Left hindlimb (tissue), 1 donor: ENCODE measurements around the gene TENM4.

Experiments
- DNase-seq: peaks from one replicate; pipeline ENCODE4 v3.0.0-alpha.2; 2018

Gene TENM4

GRCh38 chr11:79340535-79340934 lies 100.3 kb downstream of the TENM4 start:
- DNase-seq, result no peak

- no peak for DNase-seq
Measured at GRCh38 chr11:79336797-79337517, 103.9 kb downstream of the TENM4 start.

- no peak for DNase-seq
Measured at GRCh38 chr11:79335681-79336080, 105.1 kb downstream of the TENM4 start.

GRCh38 chr11:79333355-79333754 lies 107.5 kb downstream of the TENM4 start:
- DNase-seq, result no peak

GRCh38 chr11:79332017-79332416 lies 108.8 kb downstream of the TENM4 start:
- no peak for DNase-seq

- DNase-seq, result no peak
Measured at GRCh38 chr11:79331203-79331901, 109.5 kb downstream of the TENM4 start.

- DNase-seq, result no peak
Measured at GRCh38 chr11:79330651-79331050, 110.2 kb downstream of the TENM4 start.

- no peak for DNase-seq
Measured at GRCh38 chr11:79329561-79329960, 111.3 kb downstream of the TENM4 start.

DNA sequence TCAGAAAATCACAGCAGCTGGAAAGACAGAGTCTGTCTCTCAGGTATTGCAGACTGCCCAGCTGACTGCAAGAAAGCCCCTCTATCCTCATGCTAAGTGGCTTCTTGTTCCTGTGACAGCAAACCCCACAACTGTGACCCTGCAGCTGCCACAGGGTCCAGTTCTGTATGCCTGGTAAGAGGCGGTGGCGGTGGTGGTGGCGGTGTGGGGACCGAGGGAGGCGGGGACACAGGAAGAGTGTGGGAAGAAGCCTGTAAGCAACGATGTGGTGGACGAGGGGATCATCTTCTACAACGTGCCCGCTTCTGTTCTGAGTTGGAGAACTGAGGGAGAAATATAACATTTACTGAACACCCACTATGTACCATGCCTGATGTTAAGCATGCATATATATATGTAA lies 112.4 kb downstream of the TENM4 start:
- no peak for DNase-seq

DNA sequence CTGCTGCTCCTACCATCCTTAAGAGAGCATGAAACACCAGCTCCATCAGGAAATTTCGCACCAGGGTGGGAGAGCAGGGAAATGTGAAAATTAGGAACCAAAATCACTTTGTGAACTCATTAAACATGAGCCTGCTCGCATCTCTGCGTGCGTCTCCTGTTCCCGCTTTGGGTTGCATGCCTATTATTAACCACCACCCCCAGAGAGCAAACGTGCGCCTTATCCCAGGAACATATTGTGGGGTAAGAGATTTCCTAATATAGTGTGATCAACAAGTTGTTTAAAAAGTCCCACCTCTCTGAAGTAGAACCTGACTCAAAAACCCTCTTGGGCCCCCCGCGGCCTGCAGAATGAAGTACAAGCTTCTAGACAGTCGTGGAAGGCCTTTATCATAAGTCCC lies 115.0 kb downstream of the TENM4 start:
- no peak for DNase-seq

DNA sequence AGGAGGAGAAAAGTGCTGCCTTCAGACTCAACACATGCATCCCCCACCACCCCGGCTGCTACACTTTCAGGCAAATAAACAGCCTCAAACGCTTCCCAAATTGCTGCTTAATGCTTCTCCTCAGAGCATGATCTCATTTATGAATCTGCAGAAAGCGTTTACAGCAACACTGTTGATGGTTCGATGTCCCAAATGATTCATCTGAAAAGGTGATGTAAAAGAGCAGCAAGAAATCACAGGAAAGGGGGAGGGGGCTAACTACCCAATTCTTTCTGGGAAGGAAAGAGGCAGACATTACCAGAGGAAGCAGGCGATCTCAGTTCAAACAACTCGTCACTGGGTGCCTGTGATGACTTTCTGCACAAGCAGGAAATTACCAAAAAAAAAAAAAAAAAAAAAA lies 119.6 kb downstream of the TENM4 start:
- DNase-seq, result no peak

DNA sequence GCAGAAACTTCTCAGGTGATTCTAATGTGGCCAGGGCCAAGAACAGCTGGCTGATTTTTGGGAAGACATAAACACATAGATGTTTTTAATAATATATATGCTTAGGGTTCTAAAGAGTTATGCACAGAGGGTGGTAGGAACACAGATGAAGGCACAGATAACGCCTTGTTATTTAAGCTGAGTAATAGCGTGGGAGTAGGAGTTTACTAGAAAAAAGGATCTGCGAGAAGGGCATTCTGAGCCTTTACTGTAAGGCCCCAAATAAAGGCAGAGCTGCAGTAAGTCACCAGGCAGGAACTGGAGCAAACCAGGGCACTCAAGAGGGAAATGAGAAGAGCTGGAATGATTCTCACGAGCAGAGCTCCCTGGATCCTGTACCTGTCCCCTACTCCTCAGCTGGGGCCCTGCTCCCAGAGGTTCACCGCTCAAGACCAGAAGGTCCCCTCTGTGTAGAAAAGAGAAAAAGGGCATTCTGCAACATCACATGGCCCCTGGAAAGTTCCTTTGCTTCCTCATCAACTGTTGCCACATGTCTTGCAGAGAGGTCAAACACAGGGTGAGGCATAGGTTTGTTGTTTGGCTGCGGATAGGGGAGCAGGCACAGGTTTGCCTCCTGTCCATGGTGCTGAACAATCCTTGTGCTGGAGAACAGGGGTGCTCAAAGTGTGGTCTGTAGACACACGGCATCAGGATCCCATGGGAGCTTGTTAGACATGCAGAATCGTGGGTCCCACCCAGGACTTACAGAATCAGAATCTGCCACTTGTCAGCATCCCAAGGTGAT lies 125.7 kb downstream of the TENM4 start:
- DNase-seq, result no peak

- no peak for DNase-seq
Measured at GRCh38 chr11:79313530-79313913, 127.3 kb downstream of the TENM4 start.

- DNase-seq, result no peak
Measured at GRCh38 chr11:79312617-79313529, 128.0 kb downstream of the TENM4 start.

GRCh38 chr11:79311461-79311860 lies 129.4 kb downstream of the TENM4 start:
- DNase-seq, result no peak

- no peak for DNase-seq
Measured at GRCh38 chr11:79309407-79309806, 131.4 kb downstream of the TENM4 start.

DNA sequence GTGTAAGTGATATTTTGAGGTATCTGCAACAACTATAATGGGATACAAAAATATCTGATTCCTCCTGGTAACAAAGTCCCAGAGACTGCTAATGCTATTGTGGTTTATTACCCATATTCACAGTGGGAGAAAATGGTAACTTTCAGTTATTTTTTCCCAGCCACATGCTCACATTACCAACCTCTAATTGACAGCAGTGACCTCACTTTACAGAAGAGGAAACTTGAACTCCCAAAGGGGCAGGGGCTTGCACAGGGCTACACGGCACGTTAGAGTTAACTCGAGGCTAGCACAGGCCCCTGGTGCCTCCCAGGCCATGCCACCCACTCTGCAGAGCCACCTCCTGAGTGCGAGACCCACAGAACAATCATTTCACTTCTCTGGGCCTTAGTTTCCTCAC lies 132.4 kb downstream of the TENM4 start:
- no peak for DNase-seq

DNA sequence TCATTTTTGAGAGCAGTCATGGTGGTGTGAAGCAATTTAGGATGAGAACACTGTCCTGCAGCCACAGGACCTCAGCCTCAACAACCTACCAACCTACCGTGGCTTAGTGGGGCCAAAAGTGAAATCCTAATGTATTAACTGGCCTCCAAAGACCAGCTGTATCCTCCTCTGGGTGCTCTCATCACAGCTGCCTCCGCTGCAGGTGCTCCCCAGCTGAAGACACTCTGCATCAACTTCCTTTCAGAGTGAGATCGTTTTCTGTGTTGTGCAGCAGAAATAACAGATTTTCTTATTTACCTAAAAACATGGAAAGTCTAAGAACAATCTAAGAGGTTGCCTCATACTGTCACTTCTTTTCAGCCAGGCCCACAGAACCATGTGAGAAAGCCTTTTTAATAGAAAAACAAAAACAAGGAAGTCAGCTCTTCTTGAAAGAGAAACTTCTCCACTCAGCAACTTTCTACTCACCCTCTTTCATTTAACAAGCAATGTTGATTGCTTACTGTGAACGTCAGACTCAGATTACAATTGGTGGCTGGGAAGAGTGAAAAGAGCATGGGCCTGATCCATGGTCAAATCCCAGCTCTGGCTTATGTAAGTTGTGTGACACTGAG lies 136.1 kb downstream of the TENM4 start:
- DNase-seq, result no peak

GRCh38 chr11:79296141-79296540 lies 144.7 kb downstream of the TENM4 start:
- DNase-seq, result no peak

- no peak for DNase-seq
Measured at GRCh38 chr11:79294845-79295731, 145.7 kb downstream of the TENM4 start.

DNA sequence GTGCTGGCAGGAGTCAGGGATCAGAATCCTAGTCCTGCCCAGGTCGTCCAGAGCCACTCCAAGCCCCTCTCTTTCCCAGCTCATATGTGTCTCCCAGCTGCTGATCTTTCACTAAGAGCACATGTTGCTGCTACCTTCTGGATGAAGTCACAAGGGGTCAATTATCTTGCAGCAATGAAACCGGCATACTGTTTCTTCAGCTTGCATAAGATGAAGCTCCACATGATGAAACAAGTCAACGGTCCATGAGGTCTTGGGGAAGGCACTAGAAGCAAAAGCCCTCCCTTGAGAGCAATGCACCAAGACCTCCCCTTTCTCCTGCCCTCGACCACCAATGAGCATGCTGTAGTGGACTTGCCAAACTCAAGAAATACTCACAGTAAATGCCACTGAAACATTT lies 148.9 kb downstream of the TENM4 start:
- DNase-seq, result no peak
